ENCODE data around the gene PARP12.

- TF ChIP-seq, protein P1, sequence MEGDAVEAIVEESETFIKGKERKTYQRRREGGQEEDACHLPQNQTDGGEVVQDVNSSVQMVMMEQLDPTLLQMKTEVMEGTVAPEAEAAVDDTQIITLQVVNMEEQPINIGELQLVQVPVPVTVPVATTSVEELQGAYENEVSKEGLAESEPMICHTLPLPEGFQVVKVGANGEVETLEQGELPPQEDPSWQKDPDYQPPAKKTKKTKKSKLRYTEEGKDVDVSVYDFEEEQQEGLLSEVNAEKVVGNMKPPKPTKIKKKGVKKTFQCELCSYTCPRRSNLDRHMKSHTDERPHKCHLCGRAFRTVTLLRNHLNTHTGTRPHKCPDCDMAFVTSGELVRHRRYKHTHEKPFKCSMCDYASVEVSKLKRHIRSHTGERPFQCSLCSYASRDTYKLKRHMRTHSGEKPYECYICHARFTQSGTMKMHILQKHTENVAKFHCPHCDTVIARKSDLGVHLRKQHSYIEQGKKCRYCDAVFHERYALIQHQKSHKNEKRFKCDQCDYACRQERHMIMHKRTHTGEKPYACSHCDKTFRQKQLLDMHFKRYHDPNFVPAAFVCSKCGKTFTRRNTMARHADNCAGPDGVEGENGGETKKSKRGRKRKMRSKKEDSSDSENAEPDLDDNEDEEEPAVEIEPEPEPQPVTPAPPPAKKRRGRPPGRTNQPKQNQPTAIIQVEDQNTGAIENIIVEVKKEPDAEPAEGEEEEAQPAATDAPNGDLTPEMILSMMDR (IDR thresholded peaks at IDR 0.05), result no peak
- TF ChIP-seq POLR2A (IDR thresholded peaks at IDR 0.05) (no peak), EP300 (IDR thresholded peaks at IDR 0.05) (no peak)
Observed at GRCh38 chr7:140018125-140019043, 44.4 kb downstream of the PARP12 start.
